ENCODE data around the gene GNAT3.

GNAT3 gene

GRCh38 chr7:80463272-80463920 is 48.5 kb downstream of the GNAT3 start:
- DNase-seq (ENCODE audit: low spot score): no peak

DNA sequence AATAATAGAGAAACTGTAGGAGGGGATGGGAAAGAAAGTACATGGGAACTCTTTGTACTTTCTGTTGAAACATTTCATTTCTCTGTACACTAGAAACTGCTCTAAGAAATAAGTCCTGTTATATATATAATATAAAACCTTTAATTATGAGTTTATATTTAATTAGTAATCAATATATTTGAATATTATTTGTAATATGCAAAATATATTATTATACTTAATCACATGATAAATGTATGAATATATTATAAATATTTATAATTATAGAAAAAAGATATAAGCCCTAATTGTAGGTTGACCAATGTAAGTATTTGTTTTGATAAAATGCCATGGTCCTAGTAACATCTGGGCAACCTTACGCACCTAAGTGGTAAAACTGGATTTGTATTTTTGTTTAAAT is 51.0 kb downstream of the GNAT3 start:
- no peak for DNase-seq (ENCODE audit: low spot score)

- DNase-seq (ENCODE audit: low spot score): no peak
Measured at GRCh38 chr7:80459776-80460510, 51.9 kb downstream of the GNAT3 start.

- no peak for DNase-seq (ENCODE audit: low spot score)
Measured at GRCh38 chr7:80458822-80459725, 52.8 kb downstream of the GNAT3 start.

GRCh38 chr7:80453699-80454340 is 58.0 kb downstream of the GNAT3 start:
- peak; percentile 18 for DNase-seq (ENCODE audit: low spot score)

DNA sequence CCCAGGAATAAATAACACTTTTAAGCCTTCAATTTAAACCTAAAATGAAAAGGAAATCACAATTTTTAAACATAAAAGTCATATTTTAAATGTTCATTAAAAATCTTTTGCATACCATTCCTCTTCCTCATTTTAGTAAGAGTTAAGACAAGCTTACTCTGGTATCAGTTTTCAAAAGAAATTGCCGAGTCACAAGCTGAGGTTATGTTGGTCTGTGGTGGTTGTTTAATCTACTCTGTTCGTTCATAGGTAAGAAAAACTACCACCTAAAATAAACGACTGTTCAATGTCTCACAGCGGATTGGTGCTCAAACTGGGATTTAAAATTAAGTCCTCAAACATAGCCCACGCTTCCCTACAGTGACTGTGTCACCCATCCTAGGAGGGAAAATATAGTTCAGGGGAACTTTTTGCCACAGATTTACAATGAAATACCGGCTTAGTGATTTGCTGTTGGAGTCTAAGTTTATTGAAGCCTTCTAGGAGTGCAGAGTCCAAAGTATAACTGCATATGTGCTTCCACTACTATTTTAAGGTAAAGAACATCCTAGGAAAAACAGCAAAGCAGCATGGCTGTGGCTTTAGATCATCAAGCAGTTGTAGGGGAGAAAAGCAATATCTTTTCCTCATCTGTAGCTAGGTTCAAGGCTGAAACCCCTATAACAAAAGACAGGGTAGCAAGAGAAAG is 61.1 kb downstream of the GNAT3 start:
- DNase-seq (ENCODE audit: low spot score): no peak

DNA sequence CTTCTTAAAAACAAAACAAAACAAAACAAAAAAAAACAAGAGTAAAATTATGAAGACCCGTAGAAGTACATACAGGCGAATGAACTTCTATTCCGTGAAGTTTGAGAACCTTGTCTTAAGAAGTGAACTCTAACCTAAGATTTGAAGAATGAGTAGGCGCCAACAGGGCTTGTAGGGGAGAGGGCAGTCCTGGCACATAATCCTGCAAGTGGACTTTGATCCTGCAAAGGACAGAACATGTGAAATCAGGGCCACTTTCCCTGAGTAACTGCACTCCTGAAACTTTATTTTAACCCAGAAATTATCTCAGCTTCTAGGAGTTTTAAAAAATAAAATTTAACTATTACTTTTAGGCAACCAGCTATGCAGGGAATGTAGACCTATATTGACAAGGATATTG is 62.0 kb downstream of the GNAT3 start:
- DNase-seq (ENCODE audit: low spot score): no peak

GRCh38 chr7:80445351-80445750 is 66.5 kb downstream of the GNAT3 start:
- DNase-seq (ENCODE audit: low spot score): no peak

GRCh38 chr7:80444811-80445210 is 67.1 kb downstream of the GNAT3 start:
- DNase-seq (ENCODE audit: low spot score): no peak

DNA sequence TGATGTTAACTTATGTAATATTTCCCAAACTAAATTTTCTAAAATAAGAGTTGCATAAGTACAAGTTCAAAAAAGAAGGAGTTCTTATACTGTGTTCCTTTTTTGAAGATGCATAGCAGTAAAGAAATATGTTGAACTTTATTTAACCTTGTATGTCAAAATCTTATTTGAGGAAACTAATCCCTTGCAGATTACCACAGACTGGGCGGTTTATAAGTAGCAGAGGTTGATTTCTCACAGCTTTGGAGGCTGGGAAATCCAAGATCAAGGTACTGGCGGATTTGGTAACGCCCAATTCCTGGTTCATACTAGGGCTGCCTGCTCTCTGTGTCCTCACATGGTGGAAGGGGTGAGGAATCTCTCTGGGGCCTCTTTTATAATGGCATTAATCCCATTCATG is 68.5 kb downstream of the GNAT3 start:
- DNase-seq (ENCODE audit: low spot score): no peak

DNA sequence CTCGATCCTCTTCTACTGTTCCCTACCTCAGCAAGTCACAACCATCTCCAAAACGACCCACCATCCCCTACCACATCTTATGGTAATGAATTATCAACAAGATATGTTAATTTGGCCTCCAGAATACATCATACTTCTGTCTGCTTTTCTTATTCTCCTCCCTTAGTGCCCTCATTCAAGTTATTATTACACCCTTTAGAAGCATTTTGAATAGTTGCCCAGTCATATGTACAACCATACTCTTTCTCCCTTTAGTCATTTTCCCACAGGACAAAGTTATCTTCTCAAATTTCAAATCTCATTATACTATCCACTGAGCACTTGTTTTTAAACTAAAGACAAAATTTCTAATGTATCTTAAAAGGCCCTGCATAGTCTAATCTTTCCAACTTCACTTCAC is 71.0 kb downstream of the GNAT3 start:
- DNase-seq (ENCODE audit: low spot score): no peak

GRCh38 chr7:80439894-80440821 is 71.7 kb downstream of the GNAT3 start:
- DNase-seq (ENCODE audit: low spot score): no peak

- DNase-seq (ENCODE audit: low spot score): no peak
Measured at GRCh38 chr7:80435521-80435920, 76.3 kb downstream of the GNAT3 start.

GRCh38 chr7:80434047-80434446 is 77.8 kb downstream of the GNAT3 start:
- DNase-seq (ENCODE audit: low spot score): no peak

DNA sequence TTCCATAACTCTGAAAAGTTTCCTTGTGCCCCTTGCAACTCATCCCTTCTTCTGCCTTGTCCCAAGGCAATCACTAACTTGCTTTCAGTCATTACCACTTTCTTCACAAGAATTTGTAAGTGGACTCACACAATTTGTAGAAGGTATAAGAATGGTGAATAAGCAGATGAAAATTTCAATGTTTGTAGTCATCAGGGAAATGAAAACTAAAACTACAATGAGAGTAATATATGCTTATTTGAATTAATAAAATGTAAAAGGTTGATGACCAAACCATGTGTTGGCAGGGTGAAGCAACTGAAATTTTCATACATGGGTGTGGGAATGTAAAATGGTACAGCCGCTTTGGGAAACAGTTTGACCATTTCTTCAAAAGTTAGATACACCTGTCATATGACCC is 79.7 kb downstream of the GNAT3 start:
- DNase-seq (ENCODE audit: low spot score): no peak

DNA sequence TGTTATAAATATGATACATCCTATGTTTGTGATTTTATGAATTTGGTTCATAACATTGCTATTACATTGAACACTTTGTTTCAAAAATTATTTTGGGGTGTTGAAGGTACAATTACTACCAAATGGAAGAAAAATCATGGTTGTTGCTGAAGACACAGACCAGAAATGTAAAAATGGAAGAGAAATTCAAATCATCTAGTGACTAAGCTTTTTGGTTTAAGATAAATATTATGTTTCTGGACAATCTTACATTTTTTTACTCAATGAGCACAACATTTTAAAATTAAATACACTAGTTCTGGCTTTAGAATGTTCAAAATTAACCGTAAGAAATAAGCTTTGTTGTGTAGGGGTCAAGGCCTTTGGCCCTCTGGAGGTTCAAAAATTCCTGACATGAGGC is 82.7 kb downstream of the GNAT3 start:
- DNase-seq (ENCODE audit: low spot score): no peak

DNA sequence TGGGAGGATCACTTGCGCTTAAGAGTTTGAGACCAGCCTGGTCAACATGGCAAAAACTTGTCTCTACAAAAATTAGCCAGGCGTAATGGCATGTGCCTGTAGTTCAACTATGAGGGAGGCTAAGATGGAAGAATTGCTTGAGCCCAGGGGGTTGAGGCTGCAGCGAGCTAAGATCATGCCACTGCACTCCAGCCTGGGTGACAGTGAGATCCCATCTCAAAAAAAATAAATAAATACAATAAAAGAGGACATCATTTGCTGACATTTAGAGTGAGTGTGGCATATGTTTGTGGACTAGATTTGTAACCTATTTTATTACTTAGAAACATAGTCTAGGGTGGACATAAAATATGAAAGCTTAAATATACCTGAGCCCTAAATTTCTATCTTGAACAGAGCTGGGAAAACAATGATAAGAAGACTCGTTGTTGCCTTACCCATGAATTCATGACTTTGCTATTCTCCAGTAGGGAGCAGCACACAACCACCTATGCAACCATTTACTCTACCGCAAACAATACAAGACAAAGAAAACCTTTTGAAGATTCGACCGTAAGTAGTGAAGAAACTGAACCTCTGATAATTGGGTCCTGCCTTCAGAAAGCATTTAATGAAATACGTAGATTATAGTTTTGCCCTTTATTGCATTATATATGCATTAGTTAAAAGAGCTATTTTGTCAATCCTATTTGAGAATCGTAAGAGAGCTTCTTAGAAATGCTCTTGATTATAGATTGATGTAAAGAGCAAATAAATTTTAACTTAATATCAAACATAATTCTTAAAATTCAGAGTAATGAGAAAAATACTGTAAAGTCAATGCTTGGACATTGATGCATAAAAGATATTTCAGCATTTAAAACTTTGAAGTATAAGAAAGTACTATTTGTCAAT is 83.5 kb downstream of the GNAT3 start:
- peak; percentile 51 for DNase-seq (ENCODE audit: low spot score)

DNA sequence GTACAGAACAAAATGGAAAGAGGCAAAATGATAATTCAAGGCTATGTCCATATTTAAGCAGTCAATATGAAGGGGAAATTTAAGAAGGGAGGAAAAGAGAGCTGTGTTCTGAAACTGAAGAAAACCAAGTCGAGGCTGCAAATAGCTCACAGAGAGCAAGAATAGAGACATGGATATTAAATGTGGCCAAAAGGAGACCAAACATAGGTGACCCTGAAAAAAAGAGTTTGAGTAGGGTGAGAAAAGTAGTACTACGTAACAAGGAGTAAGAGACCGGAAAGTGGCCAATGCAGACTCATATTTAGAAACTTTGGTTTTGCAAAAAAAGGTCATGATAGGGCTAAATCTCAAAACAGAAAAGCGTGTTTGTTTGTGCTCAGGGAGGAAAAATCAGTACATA is 84.6 kb downstream of the GNAT3 start:
- no peak for DNase-seq (ENCODE audit: low spot score)

DNA sequence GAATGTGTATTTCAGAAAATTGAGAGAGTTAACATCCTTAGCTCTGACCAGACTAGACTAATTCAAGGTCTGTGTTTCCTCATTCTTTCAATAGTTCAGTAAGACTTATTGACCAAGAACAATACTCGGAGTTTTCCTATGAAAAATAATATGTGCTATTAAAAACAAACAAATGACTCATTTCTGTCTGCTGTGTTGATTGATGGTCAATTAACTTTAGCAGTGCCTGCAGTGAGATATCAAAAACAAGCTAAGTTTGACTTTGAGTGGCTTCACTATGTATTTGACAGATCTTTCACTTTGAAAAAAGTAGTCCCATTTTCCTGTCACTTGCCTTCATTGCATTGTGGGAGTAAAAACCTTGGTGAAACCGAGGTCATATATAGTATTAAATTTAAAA is 91.0 kb downstream of the GNAT3 start:
- no peak for DNase-seq (ENCODE audit: low spot score)

Data from globus pallidus (tissue), 1 donor.